Eye (tissue), 1 donor: ENCODE results near the gene FAF1.
"Not testable (repeated sequence)": the region's sequence is repeated elsewhere in the genome, so short reads cannot be mapped to it uniquely, and the experiment has no call there.

Experiments used
- DNase-seq: peaks from one replicate; pipeline ENCODE4 v3.0.0-alpha.2; 2015

FAF1 gene

DNA sequence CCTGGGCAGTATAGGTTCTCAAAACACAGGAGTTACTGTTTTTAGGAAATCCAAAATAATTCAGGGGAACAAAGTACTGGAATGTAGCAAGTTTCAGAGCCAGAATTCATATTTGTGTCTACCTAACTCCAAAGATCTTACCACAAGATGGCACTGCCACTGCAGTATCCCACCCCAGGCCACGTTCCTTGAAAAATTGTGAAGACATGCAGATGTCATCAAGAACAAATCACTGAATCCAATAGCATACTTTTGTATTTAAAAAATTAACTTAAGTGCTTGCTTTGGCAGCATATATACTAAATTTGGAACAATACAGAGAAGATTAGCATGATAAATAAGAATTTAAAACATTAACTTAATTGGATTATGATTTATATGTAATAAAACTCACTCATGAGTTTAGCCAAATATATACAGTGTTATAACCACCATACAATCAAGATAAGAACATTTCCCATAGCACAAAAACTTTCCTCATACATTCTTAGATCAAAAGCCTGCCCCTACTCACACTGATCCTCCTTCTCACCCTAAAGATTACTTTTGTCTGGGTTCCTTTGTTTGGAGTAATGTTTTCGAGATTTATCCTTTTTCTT is 209.9 kb downstream of the FAF1 start:
- peak; percentile 23 for DNase-seq

DNA sequence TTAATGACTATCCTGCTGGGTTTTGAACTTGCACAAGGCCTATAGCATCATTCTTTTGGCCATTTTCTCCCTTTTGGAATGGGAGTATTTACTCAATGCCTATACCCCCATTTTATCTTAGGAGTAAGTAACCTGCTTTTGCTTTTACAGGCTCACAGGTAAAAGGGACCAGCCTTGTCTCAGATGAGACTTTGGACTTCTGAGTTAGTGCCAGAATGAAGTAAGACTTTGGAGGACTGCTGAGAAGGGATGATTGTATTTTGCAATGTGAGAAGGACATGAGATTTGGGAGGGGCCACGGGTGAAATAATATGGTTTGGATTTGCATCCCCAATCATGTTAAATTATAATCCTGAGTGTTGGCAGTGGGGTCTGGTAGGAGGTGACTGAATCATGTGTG is 212.7 kb downstream of the FAF1 start:
- no peak for DNase-seq

DNA sequence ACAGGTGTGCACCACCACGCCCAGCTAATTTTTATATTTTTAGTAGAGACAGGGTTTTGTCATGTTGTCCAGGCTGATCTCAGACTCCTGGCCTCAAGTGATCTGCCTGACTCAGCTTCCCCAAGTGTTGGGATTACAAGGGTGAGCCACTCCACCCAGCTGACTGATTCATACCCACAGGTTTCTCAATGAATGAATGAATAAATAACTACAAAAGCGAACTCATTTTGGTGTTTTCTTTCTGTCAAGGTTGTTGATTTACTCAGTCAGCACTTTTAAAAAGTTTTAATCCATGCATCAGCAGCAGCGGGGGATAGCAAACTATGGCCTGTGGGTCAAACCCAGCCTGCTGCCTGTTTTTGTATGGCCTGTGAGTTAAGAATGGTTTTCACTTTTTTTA is 217.5 kb downstream of the FAF1 start:
- no peak for DNase-seq

- no peak for DNase-seq
Observed at GRCh38 chr1:50739125-50739524, 220.9 kb downstream of the FAF1 start.

GRCh38 chr1:50735443-50735842 is 224.6 kb downstream of the FAF1 start:
- peak; percentile 21 for DNase-seq

GRCh38 chr1:50727578-50727977 is 232.5 kb downstream of the FAF1 start:
- not testable (repeated sequence) for DNase-seq

DNA sequence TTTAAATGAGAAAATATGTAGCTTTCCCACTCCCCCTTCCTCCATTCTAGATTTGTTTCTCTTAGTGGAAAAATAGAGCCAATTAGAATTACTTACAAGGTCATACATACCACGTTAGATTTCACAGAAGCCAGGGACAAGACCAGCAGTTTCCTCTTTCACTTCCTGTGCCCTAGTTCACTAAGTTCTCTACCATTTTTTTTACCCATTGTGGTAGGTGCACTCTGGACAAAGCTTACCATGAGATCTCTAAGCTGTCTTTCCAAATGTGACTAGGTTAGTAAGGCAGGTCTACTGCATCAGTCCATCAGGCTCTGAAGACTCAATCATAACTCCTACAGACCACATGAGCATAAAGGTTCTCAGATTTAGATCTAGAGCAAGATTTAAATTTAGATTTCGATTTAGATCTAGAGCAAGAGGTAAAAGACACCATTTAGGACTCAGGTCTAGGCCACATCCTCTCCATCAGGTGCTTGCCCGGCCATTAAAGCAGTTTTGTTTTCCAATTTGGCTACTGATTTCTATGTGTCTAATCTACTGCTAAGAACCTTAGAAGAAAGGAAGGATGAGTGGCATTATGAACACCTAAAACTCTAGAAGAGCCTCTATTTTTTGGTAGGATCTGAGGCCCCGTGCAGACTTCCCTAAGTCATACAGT is 235.3 kb downstream of the FAF1 start:
- DNase-seq: no peak

DNA sequence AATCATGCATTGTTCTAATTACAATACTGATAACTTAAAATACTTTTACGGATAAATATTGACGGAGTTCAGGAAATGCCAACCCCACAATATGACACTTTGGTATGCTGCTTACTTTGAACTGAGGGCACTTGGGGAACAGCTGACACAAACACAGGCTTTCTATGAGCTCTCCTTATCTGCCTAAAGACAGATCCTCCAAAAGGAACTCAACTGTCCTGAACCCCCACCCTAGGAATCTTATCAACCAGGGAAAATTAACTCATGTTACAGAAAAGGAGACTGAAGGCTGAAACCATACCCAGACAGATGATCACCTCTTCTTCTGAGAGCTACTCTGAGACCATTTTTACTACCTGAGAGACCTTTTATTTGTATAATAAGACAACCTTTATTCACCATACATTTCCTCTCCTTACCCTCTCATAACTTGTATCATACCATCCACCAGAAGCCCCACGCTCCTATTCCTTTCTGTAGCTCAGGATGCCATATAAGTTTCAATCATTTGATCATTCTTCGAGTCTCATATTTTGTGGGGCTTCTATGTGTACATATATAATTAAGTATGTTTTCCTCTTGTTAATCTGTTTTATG is 239.5 kb downstream of the FAF1 start:
- no peak for DNase-seq

DNA sequence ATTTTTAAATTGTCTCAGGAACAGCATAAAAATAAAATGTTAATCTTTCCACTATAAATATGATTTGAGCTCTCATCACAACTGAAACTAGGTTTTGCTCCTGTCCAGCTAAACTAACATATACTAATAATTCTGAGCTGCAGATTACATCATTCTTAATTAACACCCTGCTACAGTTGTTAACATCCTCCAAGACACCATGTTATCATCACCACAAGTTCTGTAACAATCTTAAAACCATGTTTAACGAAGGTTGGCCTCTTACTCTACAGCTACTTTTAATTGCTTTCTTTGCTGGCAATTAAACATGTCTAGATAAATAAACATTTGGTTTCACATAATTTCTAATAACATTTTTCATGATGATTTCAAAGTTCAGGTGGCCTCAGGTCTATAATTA is 240.9 kb downstream of the FAF1 start:
- no peak for DNase-seq

- no peak for DNase-seq
Observed at GRCh38 chr1:50717327-50717726, 242.7 kb downstream of the FAF1 start.

- DNase-seq: not testable (repeated sequence)
Observed at GRCh38 chr1:50716455-50716854, 243.6 kb downstream of the FAF1 start.

DNA sequence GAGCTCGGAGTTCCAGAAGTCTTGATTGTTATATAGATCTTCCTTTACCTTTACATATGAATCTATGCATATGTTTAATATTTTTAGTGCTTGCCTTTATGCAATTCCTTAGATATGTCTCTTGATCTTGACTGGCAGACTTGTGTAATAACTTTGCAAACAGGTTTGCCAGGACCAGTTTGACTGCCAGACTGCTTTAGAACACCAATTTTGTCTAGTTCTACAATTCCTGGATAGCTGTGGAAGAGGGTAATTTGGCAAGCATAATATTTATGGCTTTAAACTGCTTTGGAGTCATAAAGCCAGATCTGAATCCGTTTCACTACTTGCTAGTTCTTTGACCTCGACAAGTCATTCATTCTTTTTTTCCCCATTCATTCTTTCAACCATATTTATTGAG is 250.0 kb downstream of the FAF1 start:
- DNase-seq: no peak

DNA sequence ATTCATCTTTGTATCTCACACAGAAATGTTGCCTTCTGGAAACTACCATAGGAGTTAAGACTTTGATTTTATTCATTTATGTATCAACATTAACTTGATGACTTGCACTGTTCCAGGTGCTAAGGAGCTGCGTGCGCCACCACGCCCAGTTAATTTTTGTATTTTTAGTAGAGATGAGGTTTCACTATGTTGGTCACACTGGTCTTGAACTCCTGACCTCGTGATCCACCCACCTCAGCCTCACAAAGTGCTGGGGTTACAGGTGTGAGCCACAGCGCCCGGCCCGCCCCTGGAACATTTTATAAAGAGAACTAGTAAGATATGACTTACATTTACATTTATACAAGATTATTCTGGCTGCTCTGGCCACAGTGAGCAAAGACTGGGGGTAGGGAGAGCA is 252.2 kb downstream of the FAF1 start:
- DNase-seq: no peak

DNA sequence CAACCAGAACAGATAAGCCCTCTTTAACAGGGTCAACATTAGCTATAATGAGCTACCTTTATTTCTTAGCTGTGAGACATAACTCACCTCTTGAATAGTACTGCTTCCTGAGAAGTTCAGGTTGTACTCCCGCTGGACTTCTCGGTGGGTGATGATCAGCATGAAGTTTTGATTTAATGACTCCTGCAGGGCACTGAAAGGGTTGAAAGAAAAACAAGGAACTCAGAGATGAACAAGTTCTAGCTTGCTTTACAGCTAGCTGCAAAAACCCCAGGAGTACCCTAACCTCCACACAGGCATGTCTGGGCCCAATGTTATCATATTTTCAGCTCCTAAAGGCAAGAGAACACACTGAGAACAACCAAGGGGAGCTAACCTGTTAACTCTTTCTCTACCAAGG is 254.4 kb downstream of the FAF1 start:
- peak; percentile 11 for DNase-seq

DNA sequence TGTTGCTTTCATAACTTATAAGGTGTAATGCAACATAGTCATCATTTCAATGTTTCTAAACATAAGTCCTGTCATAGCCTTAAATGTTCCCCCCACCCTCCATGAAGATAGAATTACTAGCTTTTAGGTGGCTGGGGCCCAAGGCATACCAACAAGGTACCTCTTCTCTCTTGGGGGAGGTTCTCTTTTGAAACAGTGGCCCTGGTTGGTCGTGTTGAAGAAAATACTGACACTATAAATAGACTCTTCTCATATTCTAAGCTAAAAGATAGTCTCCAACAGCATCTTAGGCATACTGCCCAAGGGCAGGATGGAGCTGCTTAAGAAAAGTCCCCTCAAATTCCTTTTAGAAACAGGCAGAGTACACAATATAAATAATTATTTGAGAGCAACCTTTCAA is 255.0 kb downstream of the FAF1 start:
- peak; percentile 18 for DNase-seq

GRCh38 chr1:50704126-50704525 is 255.9 kb downstream of the FAF1 start:
- peak; percentile 76 for DNase-seq

- DNase-seq: no peak
Observed at GRCh38 chr1:50703240-50703639, 256.8 kb downstream of the FAF1 start.

- DNase-seq: no peak
Observed at GRCh38 chr1:50702395-50702794, 257.7 kb downstream of the FAF1 start.

GRCh38 chr1:50701706-50702317 is 258.3 kb downstream of the FAF1 start:
- no peak for DNase-seq

DNA sequence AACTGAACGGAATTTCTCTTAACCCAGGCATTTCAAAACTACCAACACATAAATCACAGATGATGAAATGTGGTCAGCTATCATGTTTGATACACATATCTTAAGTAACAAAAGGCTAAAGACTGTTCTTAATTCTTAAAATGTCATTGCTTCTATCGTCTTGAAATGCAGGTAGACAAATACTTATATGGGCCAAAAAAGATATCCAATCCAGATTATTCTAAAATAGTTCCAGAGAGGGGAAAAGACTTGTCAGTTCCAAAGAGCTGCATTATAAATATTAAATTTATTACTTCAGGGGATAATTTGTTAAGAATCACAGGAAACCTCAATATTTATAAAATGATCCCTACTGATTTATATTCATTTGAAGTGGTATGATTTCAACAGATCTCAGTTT is 259.4 kb downstream of the FAF1 start:
- no peak for DNase-seq

GRCh38 chr1:50700214-50700613 is 259.9 kb downstream of the FAF1 start:
- peak; percentile 44 for DNase-seq

DNA sequence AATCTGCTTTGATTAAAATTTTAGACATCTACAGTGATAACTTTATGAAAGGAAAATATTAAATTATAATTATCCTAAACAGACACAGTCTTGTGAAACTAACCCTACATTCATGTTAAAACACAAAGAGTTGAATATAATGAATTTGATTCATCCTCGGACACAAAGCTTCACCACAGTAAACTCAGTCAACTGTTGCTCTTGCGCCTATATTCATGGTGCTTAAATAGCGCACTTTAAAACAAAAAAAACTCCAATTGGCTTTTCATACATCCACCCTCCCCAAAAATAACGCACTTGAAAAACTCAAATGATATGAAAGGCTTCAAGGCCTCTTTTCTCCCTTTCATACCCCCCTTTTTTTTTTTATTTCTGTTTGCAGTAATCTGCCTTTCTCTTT is 260.3 kb downstream of the FAF1 start:
- DNase-seq: peak; percentile 15

GRCh38 chr1:50697440-50698421 is 262.3 kb downstream of the FAF1 start:
- no peak for DNase-seq
